ENCODE results near the gene ROS1. TPM values are rescaled to one million over a fixed set of nuclear protein-coding genes. Genes with fewer than 3 reads are reported as not detected.
"Not testable (repeated sequence)": the region's sequence is repeated elsewhere in the genome, so short reads cannot be mapped to it uniquely, and the experiment has no call there.

ROS1 gene
- total and polyA plus RNA-seq, 2 donors (not counting 3 experiments of a cell fraction or from before 2014, with no cell fraction given) = not detected

GRCh38 chr6:117469356-117469755 is 43.6 kb upstream of the ROS1 start:
- intact Hi-C loops (cut with micrococcal nuclease) (no loop called here), dilution Hi-C loops (cut with MboI; ENCODE audit: extremely low pct_ligation_motif_present, low sequenced_read_pairs) (no loop called here)
- no peak overlapping the region for H2AFZ ChIP-seq (ENCODE audit: low read depth, low read length)
- H3K27ac ChIP-seq (ENCODE audit: insufficient read depth, low read depth, low read length) = no peak overlapping the region
- POLR2A ChIA-PET = no interaction called here
- DNase-seq (ENCODE audit: low read depth, low spot score) (no peak), FAIRE-seq (no peak)
- no peak overlapping the region for H3K9ac ChIP-seq (replicated peaks; ENCODE audit: extremely low read depth, insufficient read depth, low read length)
- H3K36me3 ChIP-seq (ENCODE audit: control insufficient read depth in 2 of 2, extremely low read depth in 1 of 2, insufficient read depth in 2 of 2, low read length in 2 of 2) = no peaks in the 10 kb centered on the region
- no peaks in the 10 kb centered on the region for H3K9me1 ChIP-seq (replicated peaks; ENCODE audit: control insufficient read depth, extremely low read depth, insufficient read depth, low read length)
- H4K20me1 ChIP-seq (replicated peaks; ENCODE audit: control insufficient read depth, extremely low read depth, insufficient read depth, low read length) = no peaks in the 10 kb centered on the region
- H3K4me2 ChIP-seq (ENCODE audit: insufficient read depth, low read length) = no peak overlapping the region
- CTCF ChIA-PET = interaction anchor here (1.1 kb wide), 1 partner anchor 20 kb away, joined by 6 read pairs; no protein-coding TSS in a partner anchor
- no peak overlapping the region for H3K4me3 ChIP-seq (replicated peaks in 1 of 3; ENCODE audit: insufficient read depth in 1 of 3, low read depth in 1 of 3, low read length in 3 of 3)
- TF ChIP-seq FOS (IDR thresholded peaks at IDR 0.05; ENCODE audit: borderline replicate concordance, insufficient read depth, low read length) = no peak
- TF ChIP-seq POLR2A (IDR thresholded peaks at IDR 0.05; ENCODE audit: low read depth, low read length) = no peak
- no peaks in the 10 kb centered on the region for H3K79me2 ChIP-seq (ENCODE audit: control insufficient read depth, insufficient read depth, low read length)
- H3K9me3 ChIP-seq (replicated peaks; ENCODE audit: control insufficient read depth, insufficient read depth, low read length) = no peaks in the 10 kb centered on the region
- H3K27me3 ChIP-seq (ENCODE audit: control insufficient read depth in 2 of 2, insufficient read depth in 2 of 2, low read length in 2 of 2) = no peaks in the 10 kb centered on the region
- BruUV-seq (replicated peaks) = no TSS peak
- peaks cover 15% of the 10 kb centered on the region for H3K4me1 ChIP-seq (ENCODE audit: control insufficient read depth, extremely low read depth, insufficient read depth, low read length)

GRCh38 chr6:117468527-117468926 is 42.8 kb upstream of the ROS1 start:
- H3K9me3 ChIP-seq (replicated peaks; ENCODE audit: control insufficient read depth, insufficient read depth, low read length); intact Hi-C loops (cut with micrococcal nuclease); dilution Hi-C loops (cut with MboI; ENCODE audit: extremely low pct_ligation_motif_present, low sequenced_read_pairs); H3K36me3 ChIP-seq (ENCODE audit: control insufficient read depth in 2 of 2, extremely low read depth in 1 of 2, insufficient read depth in 2 of 2, low read length in 2 of 2); H3K9me1 ChIP-seq (replicated peaks; ENCODE audit: control insufficient read depth, extremely low read depth, insufficient read depth, low read length); H2AFZ ChIP-seq (ENCODE audit: low read depth, low read length); H3K27me3 ChIP-seq (ENCODE audit: control insufficient read depth in 2 of 2, insufficient read depth in 2 of 2, low read length in 2 of 2); H3K79me2 ChIP-seq (ENCODE audit: control insufficient read depth, insufficient read depth, low read length); H3K27ac ChIP-seq (ENCODE audit: insufficient read depth, low read depth, low read length); H3K9ac ChIP-seq (replicated peaks; ENCODE audit: extremely low read depth, insufficient read depth, low read length); H4K20me1 ChIP-seq (replicated peaks; ENCODE audit: control insufficient read depth, extremely low read depth, insufficient read depth, low read length); H3K4me3 ChIP-seq (replicated peaks in 1 of 3; ENCODE audit: insufficient read depth in 1 of 3, low read depth in 1 of 3, low read length in 3 of 3); H3K4me2 ChIP-seq (ENCODE audit: insufficient read depth, low read length); POLR2A ChIA-PET; FAIRE-seq; DNase-seq (ENCODE audit: low read depth, low spot score); BruUV-seq (replicated peaks): not testable (repeated sequence)
- CTCF ChIA-PET = interaction anchor here (1.1 kb wide), 1 partner anchor 19 kb away, joined by 6 read pairs; no protein-coding TSS in a partner anchor
- peaks cover 23% of the 10 kb centered on the region for H3K4me1 ChIP-seq (ENCODE audit: control insufficient read depth, extremely low read depth, insufficient read depth, low read length)
